C1 segment of cervical spinal cord (tissue), 14 donors: ENCODE data around the gene STK38.
"Not testable (repeated sequence)": the region's sequence is repeated elsewhere in the genome, so short reads cannot be mapped to it uniquely, and the experiment has no call there.

Experiments used
- DNase-seq, 14 donors: peaks; one replicate each; lab custom pipeline; 2025; lab: John Stamatoyannopoulos, UW

The STK38 gene

DNA sequence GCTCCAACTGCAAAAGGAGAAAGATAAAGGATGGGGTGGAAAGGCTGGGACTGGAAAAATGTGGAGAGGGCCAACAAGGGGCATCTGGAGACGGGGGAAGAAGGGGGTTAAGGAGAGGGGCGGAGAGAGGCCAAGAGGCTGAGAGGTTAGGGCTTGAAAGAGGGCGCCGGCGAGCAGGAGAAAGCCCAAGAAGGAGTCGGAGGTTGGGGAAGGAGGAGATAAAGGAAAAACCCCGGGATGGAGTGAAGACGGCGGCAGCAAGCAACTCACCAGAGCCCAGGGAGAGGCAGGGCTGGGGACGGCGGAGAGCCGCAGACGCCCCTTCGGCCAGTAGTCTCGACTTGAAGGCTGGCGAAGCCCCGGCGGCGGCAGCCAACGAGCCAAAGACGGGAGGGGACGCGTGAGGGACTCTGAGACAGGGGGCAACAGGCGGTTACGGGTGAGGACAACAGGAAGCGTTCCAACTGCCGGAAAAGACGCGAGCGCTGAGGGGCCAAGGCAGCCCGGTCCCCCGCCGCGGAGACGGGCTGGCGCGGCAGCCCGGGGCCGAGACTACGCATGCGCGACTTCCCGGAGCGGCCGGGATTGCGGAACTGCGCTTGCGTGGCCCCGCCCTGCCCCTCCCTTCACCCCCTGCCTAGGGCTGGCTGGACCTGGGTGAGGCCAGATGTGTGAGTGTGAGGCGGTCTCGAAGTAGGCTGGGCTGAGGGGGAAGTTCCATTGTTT lies at the start of gene STK38:
TSS of gene STK38 (minus strand) at position 560 of the 726 bp plus-strand sequence. CDS start 7,277 bp downstream, outside the sequence.
- peak; percentile 54 to 93 (median 85) for DNase-seq

- no peak for DNase-seq
These were observed 49.1 kb upstream of the STK38 start for GRCh38 chr6:36596356-36596755.

GRCh38 chr6:36594816-36595643 lies 47.8 kb upstream of the STK38 start:
- peak in 2 of 14 donors; percentile 12 to 20 for DNase-seq

DNA sequence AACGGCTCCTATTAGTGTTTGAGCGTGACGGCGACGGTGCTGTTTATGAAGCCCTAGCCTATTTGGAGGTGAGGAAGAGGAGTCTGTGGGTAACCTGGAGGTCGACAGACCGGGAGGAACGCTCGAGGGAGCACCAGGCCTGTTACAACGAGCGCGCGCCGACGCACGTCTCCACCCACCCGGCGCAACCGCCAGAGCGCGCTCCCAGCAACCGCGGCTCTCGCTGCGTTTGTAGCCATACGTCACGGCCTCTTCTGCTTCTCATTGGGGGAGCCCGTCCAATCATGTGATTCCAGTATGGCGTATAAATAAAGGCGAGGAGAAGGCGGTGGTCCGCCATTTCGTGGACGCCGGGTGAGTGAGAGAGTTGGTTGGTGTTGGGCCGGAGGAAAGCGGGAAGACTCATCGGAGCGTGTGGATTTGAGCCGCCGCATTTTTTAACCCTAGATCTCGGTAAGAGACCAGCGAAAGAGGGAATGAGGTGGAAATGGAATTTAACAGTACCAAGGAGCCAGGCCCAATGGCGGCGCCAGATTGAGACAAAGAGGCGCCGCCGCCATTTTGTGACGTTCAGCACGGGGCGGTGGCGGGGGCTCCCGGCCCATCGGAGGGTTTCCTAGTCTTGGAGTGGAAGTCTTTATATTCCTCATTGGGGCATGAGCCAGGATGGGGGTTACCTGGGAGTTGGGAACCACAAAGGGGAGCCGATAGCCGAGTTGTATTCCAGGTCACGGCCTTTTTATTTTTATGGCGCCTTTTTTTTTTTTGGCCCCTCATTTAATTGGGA lies 46.9 kb upstream of the STK38 start, which contains the start of gene SRSF3:
TSS of gene SRSF3 (plus strand) at position 334 of the 787 bp plus-strand sequence. CDS start 2,401 bp downstream, outside the sequence.
- peak; percentile 70 to 98 (median 96) for DNase-seq

DNA sequence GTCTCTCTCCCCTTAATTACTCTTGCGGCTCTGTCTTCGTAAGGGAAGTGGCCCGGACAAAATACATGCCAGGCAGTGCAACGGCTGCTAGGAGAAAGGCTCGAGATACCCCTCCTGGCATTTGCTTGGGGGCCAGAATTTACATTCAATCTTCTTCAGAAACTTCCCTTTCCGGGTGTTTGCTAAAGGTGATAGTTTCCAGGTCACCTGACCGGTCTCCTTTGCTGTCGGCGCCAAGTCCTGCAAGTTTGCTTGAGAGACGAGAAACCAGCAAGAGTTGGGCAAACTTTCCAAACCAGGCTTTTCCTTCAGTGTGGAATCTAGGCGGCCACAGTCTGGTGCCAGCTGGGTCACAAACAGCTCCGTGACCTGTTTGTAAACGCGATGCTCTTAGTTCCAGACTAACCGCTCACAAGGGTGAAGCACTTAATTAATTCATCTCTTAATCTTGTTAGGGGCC lies 46.3 kb upstream of the STK38 start:
- peak in 4 of 14 donors; percentile 68 to 84 (median 76) for DNase-seq

DNA sequence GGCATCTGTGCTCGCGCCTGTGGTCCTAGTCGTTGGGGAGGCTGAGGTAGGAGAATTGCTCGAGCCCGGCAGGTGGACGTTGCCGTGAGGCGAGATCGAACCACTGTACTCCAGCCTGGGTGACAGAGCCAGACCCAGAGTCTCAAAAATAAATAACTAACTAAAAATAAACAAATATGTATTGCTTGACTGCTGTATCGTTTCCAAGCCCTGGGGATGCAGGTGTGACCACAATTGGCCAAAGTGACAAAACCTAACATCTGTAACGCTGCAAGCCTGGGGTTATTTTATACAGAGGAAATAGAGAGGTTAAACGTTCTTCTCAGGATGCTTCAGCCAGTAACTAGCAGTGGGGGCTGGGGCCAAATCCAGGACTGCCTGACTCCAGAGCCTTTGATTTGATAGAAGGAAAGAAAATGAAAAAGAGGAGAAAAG lies 45.0 kb upstream of the STK38 start:
- no peak for DNase-seq

DNA sequence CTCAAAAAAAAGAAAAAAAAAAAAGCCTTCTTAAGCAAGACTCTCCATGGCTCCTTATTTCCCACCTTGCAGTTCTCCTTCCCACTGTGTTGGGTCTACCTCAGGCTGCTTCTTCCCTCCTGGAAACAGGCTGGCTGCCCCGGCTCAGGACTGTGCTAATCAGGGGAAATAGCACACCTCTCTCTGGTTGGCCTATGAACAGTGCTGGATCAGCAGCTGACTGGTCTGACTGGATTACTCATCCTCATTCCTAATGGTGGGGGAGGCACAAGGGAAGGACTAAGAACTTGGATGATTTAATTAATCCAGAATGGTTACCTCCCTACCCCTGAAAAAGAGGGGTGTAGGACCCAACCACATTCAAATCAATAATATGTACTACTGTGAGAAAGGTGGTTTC lies 43.0 kb upstream of the STK38 start:
- no peak for DNase-seq

DNA sequence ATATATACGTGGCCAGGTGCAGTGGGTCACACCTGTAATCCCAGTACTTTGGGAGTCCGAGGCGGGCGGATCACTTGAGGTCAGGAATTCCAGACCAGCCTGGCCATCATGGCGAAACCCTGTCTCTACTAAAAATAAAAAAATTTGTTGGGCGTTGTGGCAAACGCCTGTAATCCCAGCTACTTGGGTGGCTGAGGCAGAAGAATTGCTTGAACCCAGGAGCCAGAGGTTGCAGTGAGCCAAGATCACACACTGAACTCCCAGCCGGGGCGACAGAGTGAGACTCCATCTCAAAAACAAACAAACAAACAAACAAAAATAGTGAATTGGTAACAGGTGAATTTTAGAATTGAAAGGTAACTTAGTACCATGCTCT lies 41.7 kb upstream of the STK38 start:
- DNase-seq = not testable (repeated sequence)

GRCh38 chr6:36586606-36587005 lies 39.3 kb upstream of the STK38 start:
- no peak for DNase-seq

DNA sequence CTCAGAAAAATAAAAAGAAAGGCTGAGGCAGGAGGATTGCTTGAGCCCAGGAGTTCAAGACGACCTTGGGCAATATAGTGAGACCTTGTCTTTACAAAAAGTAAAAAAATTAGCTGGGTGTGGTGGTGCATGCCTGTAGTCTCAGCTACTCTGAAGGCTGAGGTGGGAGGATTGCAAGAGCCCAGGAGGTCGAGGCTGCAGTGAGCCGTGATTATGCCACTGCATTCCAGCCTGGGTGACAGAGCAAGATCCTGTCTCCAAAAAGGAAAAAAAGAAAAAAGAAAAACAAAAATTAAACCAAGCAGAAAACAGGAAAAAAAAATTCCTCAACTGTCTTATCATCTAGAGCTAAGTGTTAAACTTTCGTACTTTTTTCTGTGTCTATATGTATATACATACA lies 34.4 kb upstream of the STK38 start:
- DNase-seq = no peak

- no peak for DNase-seq
These were observed 32.9 kb upstream of the STK38 start for GRCh38 chr6:36580184-36580526.

DNA sequence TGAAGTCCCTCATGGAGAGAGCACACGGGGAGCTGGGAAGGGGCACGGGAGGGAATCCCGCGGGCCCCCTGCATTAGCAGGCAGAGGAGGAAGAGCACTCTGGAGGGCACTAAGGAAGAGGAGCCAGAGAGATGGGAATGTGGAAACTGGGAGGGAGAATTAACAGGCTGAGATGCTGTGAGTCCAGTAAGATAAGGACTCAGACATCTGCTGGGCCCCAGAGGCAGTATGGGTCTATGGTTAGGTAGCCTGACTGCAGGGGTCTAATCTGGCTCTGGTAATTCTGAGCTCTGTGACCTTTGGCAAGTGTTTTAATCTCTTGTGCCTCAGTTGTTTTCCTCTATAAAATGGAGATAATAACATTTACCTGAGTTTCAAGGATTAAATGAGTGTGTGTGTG lies 31.2 kb upstream of the STK38 start:
- no peak for DNase-seq

DNA sequence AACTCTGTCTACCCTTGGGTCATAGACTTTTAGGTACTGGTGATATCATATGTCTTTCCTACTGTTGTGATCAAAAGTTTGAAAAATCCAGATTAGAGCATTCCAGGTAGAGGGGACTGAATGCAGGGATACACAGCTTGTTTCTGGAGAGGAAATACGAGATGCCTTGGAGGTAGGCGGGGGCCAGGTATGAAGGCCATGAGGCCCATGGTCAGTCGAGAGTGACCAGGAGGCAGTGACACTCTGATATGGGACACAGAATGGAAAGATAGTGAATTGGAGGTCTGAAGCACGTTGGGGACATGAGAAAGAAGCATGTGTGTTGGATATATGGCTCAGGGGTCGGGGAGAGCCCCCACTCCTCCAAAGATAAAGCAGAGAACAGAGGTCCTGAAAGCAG lies 30.8 kb upstream of the STK38 start:
- DNase-seq = no peak

DNA sequence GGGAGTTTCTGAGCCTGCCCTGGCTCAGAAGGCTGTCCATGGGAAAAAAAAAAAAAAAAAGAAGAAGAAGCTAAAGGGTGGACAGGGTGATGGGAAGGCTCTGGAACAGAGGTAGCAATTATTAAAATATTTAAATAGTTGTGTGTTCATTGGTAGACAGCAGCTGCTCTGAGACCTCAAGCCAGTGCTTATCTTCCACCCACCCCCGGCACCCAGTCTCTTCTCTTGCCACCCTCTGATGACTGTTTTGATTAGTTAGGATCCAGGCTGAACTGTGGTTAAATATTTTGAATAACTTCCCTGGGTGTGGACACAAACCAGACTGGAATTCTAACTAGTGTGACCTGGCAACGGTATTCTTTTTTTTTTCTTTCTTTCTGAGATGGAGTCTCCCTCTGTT lies 30.0 kb upstream of the STK38 start:
- DNase-seq = no peak

DNA sequence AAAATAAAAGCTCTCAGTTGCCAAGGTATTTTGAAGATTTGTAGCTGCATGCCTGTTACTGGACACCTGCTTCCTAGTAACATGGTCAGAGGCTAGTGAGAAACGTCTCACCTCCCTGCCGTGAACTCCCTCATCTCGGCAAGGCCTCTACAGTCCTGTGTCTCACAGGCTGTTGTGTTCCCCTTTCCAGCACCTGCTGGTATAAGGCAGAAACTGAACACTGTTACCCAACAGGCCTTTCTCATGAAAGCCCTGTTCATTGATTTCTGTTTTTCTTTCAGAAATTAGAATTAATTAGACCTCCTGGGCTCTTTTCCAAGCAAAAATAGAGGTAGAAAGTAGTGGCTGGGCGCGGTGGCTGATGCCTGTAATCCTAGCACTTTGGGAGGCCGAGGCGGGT lies 29.3 kb upstream of the STK38 start:
- DNase-seq = no peak

DNA sequence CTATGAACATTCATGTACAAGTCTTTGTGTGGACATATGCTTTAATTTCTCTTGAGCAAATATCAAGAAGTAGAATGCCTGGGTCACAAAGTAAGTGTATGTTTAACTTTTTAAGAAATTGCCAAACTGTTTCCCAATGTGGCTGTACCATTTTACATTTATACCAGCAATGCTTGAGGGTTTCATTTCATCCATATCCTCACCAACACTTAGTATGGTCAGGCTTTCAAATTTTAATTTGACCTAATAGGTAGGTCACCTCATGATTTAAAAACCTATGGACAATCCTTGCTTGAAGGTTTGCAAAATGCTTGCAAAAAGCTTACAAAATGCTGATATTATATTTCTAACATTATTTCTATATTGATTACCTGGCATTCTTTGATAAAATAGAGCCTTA lies 27.4 kb upstream of the STK38 start:
- no peak for DNase-seq

DNA sequence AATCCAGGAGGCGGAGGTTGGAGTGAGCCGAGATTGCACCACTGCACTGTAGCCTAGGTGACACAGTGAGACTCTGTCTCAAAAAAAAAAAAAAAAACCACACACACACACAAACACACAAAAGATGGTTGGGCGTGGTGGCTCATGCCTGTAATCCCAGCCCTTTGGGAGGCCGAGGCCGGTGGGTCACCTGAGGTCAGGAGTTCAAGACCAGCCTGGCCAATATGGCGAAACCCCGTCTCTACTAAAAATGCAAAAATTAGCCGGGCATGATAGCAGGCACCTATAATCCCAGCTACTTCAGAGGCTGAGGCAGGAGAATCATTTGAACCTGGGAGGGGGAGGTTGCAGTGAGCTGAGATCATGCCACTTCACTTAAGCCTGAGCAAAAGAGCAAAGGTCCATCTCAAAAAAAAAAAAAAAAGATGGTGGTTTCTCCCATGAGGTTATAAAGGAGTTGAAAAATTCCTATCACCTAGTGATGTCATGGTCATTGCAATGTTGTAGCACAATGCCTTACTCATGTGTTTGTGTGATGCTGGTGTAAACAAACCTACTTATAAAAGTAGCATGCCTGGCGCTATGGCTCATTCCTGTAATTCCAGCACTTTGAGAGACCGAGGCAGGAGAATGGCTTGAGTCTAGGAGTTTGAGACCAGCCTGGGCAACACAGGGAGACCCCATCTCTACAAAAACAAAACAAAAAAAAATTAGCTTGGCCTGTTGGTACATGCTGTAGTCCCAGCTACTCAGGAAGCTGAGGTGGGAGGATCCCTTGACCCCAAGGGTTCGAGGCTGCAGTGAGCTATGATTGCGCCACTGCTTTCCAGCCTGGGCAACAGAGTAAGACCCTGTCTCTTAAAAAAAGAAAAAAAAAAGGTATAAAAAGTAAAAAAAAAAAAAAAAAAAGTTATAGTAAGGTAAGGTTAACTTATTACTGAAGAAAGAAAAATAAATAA lies 25.4 kb upstream of the STK38 start:
- not testable (repeated sequence) for DNase-seq

DNA sequence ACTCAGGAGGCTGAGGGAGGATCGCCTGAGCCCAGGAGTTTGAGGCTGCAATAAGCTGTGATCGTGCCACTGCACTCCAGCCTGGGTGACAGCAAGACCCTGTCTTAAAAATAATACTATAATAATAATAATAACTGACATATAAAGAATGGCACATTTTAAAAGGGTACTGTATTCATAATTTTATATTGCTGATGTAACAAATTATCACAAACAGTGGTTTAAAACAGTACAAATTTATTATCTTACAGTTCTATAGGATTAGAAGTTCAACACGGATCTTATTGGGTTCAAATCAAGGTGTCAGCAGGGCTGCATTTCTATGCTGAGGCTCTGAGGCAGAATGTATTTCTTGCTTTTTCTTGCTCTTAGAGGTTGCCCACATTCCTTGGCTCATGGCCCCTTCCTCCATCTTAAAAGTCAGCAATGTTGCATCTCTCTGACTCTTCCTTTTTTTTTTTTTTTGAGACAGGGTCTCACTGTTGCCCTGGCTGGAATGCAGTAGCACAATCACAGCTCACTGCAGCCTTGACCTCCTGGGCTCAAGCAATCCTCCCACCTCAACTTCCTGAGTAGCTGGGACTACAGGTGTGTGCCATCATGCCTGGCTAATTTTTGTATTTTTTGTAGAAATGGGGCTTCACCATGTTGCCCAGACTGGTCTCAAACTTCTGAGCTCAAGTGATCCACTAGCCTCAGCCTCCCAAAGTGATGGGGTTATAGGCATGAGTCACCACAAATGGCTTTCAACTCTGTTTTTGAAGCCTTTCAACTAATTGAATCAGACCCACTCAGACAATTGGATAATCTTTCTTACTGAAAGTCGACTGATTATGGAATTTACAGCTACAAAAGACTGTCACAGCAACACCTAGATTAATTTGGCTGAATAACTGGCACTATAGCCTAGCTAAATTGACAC lies 24.1 kb upstream of the STK38 start:
- no peak for DNase-seq

GRCh38 chr6:36570264-36570663 lies 23.0 kb upstream of the STK38 start:
- no peak for DNase-seq
